ENCODE measurements around the gene C22orf23.
"Not testable (repeated sequence)": the region's sequence is repeated elsewhere in the genome, so short reads cannot be mapped to it uniquely, and the experiment has no call there.

Gene C22orf23

GRCh38 chr22:37953062-37953436 lies 352 bp downstream of the C22orf23 start:
- DNase-seq (ENCODE audit: low spot score) = peak; percentile 30

GRCh38 chr22:37952629-37953028 lies 772 bp downstream of the C22orf23 start:
- DNase-seq (ENCODE audit: low spot score) = not testable (repeated sequence)

GRCh38 chr22:37951305-37951704 lies 2.1 kb downstream of the C22orf23 start:
- no peak for DNase-seq (ENCODE audit: low spot score)

DNA sequence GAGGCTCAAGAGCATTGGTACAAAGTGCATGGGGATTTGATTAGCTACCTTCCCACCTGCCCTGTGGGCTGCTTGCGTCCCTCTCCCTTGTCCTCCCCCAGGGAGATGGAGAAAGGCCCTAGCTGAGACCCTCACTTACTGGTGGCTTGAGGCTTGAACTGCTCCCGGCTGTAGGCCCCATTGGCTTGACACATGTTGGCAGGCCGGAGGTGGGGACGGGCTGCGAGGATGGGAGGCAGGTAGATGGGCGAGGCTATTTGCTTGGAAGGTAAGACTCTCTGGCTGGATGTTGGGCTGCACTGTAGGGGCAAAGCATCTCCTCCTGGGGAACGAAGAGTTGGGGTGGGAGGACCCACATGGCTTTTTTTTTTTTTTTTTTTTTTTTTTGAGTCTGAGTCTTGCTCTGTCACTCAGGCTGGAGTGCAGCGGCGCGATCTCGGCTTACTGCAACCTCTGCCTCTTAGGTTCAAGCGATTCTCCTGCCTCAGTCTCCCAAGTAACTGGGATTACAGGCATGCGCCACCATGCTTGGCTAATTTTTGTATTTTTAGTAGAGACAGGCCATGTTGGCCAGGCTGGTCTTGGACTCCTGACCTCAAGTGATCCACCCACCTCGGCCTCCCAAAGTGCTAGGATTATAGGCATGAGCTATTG lies 6.1 kb downstream of the C22orf23 start:
- not testable (repeated sequence) for DNase-seq (ENCODE audit: low spot score)

DNA sequence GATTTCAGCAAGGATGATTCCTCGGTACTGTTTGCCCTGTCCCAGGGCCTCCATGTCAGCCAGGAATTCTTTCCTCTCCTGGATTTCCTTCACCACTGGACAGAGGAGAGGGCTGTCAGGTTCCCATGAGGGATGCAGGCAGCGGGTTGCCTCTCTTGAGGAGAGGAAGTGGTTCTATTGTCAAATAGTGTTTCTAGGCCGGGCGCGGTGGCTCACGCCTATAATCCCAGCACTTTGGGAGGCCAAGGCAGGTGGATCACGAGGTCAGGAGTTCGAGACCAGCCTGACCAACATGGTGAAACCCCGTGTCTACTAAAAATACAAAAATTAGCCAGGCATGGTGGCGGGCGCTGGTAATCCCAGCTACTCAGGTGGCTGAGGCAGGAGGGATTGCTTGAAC lies 9.0 kb downstream of the C22orf23 start:
- DNase-seq (ENCODE audit: low spot score) = not testable (repeated sequence)

GRCh38 chr22:37943825-37944198 lies 9.6 kb downstream of the C22orf23 start:
- DNase-seq (ENCODE audit: low spot score) = no peak

GRCh38 chr22:37943136-37943824 lies 10.1 kb downstream of the C22orf23 start:
- no peak for DNase-seq (ENCODE audit: low spot score)

DNA sequence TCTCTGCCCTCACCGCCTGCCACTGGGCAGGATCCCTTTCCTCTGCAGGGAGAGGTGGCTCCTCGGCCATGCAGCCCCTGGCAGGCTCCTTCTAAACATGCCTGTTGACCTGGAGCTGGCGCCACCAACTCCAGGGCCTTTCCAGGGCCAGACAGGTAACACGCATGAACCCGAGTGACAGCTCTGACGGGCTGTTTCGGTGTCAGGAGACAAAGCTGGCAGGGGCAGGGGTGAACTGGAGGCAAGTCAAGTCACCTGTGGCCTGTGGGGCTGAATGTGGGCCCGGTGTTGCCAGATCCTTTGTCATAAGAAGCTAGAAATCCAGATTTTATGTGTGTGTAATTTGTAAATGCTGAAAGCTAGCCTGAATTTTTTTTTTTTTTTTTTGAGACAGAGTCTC lies 11.3 kb downstream of the C22orf23 start:
- no peak for DNase-seq (ENCODE audit: low spot score)

DNA sequence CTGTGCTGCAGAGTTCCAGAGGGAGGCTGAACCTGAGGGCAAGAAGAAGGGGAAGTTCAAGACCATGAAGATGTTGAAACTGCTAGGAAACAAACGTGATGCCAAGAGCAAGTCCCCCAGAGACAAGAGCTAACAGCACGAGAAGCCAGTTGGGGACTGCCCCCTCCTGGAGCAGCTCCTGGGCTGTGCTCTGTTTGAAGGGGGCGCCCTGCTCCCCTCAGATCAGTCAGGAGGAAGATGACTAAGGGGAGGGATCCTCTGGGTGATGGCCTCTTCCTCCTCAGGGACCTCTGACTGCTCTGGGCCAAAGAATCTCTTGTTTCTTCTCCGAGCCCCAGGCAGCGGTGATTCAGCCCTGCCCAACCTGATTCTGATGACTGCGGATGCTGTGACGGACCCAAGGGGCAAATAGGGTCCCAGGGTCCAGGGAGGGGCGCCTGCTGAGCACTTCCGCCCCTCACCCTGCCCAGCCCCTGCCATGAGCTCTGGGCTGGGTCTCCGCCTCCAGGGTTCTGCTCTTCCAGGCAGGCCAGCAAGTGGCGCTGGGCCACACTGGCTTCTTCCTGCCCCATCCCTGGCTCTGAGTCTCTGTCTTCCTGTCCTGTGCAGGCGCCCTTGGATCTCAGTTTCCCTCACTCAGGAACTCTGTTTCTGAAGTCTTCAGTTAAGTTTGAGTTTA lies 12.6 kb downstream of the C22orf23 start:
- DNase-seq (ENCODE audit: low spot score) = no peak

DNA sequence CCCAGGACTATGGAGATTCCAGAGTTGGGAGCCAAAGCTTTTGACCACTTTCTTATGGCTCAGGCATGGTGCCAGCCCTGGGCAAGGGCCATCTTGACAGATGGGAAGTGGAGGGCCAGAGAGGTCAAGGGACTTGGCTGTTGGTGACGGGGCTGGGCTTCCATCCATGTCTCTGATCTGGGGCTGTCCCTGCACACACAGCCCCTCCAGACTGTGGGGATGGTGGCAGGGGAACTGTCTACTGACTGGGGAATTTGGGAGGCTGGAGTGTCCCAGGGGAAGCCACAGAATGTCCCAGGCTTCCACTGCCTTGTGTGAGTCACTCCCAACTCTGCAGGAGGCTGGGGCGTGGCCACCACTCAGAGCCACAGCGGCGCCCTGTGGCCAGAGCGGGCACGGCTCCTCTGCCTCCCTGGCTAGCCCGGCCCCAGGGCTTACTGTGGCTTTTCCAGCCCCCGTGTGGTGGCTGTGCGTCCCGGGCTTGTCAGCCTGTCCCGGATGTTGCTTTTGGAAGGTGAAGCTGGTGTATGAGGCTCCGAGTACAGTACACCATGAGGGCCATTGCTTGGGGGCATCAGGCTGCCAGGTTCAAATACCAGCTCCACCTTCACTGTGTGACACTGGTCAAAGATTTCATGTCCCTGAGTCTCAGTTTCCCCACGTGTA lies 19.6 kb downstream of the C22orf23 start:
- DNase-seq (ENCODE audit: low spot score) = peak; percentile 94

- DNase-seq (ENCODE audit: low spot score) = no peak
These were observed 20.4 kb downstream of the C22orf23 start for GRCh38 chr22:37932821-37933578.

GRCh38 chr22:37932401-37932800 lies 21.0 kb downstream of the C22orf23 start:
- DNase-seq (ENCODE audit: low spot score) = no peak

DNA sequence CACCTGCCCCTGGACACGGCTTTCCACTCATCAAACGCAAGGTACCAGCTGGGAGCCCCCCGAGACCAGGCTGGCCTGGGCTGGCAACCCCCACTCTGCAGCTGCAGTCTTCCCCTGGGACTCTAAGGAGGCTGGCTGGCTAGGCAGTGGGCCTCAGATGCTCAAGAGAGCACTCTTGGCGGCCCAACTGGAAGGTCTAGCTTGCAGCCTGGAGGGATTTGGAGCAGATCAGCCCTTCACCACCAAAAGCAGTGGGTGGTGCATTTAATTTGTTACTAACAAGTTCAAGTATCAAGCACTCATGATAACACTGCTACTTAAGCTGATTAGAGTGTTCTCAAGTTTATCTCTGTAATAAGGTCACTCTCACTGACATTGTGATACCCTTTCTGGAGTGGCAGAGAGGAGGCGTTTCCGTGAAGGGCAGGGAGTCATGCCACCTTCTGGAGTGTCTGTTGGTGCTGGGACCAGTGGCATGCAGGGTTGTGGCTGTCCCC lies 21.5 kb downstream of the C22orf23 start:
- no peak for DNase-seq (ENCODE audit: low spot score)

DNA sequence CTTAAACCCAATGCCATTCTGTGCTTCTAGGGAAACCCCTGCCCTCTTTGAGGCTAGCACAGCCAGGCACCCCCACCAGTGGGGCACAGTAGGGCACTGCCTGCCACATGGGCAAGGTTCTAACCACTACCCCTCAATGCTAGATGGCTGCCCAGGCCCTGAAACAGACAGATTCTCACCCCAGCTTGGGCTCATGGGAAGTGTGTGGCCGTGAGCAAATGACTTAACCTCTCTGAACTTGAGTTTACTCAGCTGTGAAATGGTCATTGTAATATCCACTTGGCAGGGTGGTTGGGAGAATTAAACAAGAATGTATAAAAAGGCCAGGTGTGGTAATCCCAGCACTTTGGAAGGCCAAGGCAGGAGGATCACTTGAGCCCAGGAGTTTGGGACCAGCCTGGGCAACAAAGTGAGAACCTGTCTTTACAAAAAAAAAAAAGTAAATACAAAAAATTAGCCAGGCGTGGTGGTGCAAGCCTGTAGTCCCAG lies 22.4 kb downstream of the C22orf23 start:
- no peak for DNase-seq (ENCODE audit: low spot score)

GRCh38 chr22:37930270-37930951 lies 23.0 kb downstream of the C22orf23 start:
- DNase-seq (ENCODE audit: low spot score) = peak; percentile 41

- no peak for DNase-seq (ENCODE audit: low spot score)
These were observed 24.0 kb downstream of the C22orf23 start for GRCh38 chr22:37929390-37929789.

GRCh38 chr22:37927637-37927936 lies 25.8 kb downstream of the C22orf23 start:
- DNase-seq (ENCODE audit: low spot score) = no peak

GRCh38 chr22:37926771-37927636 lies 26.4 kb downstream of the C22orf23 start:
- no peak for DNase-seq (ENCODE audit: low spot score)

- no peak for DNase-seq (ENCODE audit: low spot score)
These were observed 27.0 kb downstream of the C22orf23 start for GRCh38 chr22:37926358-37926757.

- no peak for DNase-seq (ENCODE audit: low spot score)
These were observed 27.6 kb downstream of the C22orf23 start for GRCh38 chr22:37925767-37926166.
